OCI-LY7 (cell line): ENCODE measurements around the gene PLEKHM1. TPM values are rescaled to one million over a fixed set of nuclear protein-coding genes. Genes with fewer than 3 reads are reported as not detected.
"Not testable (repeated sequence)": the region's sequence is repeated elsewhere in the genome, so short reads cannot be mapped to it uniquely, and the experiment has no call there.

Experiments used
- BruUV-seq: library from RNA; stranded (reverse); fragments of 400-500 nt; replicated peaks from 2 replicates; lab custom pipeline; 2021; lab: Mats Ljungman, UMichigan
- CTCF ChIA-PET: fragments of 300-600 bp; sonication (Branson Sonifier 250); formaldehyde crosslinking; loops from one replicate; lab custom pipeline; 2022; ENCODE audit warnings: antibody characterized with exemption; ENCODE audit not compliant: unreplicated experiment; lab: Charles Lee
- POLR2A ChIA-PET: fragments of 300-600 bp; sonication (Branson Sonifier 250); formaldehyde crosslinking; loops from one replicate; lab custom pipeline; 2022; ENCODE audit warnings: antibody characterized with exemption; lab: Charles Lee
- DNase-seq: peaks from one replicate; pipeline ENCODE4 v3.0.0-alpha.2; 2015; ENCODE audit warnings: low spot score
- H2AFZ ChIP-seq: fragments of 200-600 bp; sonication (generic), shearing (Covaris generic); 2 replicates; pipeline ENCODE4 v1.6.1; 2014; ENCODE audit warnings: mild to moderate bottlenecking, antibody characterized with exemption, low read length, moderate library complexity
- H3K27ac ChIP-seq: fragments of 200-600 bp; sonication (generic); 2 replicates; pipeline ENCODE4 v1.5.1; 2014; ENCODE audit warnings: mixed run types, low read depth, mild to moderate bottlenecking, moderate library complexity, low read length, inconsistent platforms; ENCODE audit not compliant: poor library complexity, severe bottlenecking
- H3K36me3 ChIP-seq: fragments of 200-600 bp; sonication (generic); 2 replicates; pipeline ENCODE4 v1.6.1; 2014; ENCODE audit warnings: mild to moderate bottlenecking, antibody characterized with exemption, low read length, moderate library complexity, mixed read lengths; ENCODE audit not compliant: insufficient read depth
- H3K4me1 ChIP-seq: fragments of 200-600 bp; sonication (generic); 2 replicates; pipeline ENCODE4 v1.5.1; 2014; ENCODE audit warnings: mild to moderate bottlenecking, low read length; ENCODE audit not compliant: insufficient read depth, poor library complexity, severe bottlenecking
- H3K4me2 ChIP-seq: fragments of 200-600 bp; sonication (generic); 2 replicates; pipeline ENCODE4 v1.6.1; 2014; ENCODE audit warnings: mild to moderate bottlenecking, low read length
- H3K4me3 ChIP-seq: fragments of 200-600 bp; sonication (generic); 2 replicates; pipeline ENCODE4 v1.5.1; 2014; ENCODE audit warnings: mild to moderate bottlenecking, low read depth, low read length; ENCODE audit not compliant: poor library complexity, severe bottlenecking
- H3K79me2 ChIP-seq: fragments of 200-600 bp; sonication (generic); 2 replicates; pipeline ENCODE4 v1.6.1; 2016; ENCODE audit warnings: low read depth, mild to moderate bottlenecking, low read length, moderate library complexity, mixed read lengths; ENCODE audit not compliant: insufficient read depth
- H3K9me2 ChIP-seq: fragments of 200-600 bp; sonication (generic); 2 replicates; pipeline ENCODE4 v1.6.1; 2016; ENCODE audit warnings: mild to moderate bottlenecking, low read length, mixed read lengths; ENCODE audit not compliant: insufficient read depth
- H3K9me3 ChIP-seq: fragments of 200-600 bp; sonication (generic); 2 replicates; pipeline ENCODE4 v1.6.1; 2014; ENCODE audit warnings: mild to moderate bottlenecking, mixed run types, low read length, mixed read lengths
- H4K20me1 ChIP-seq: fragments of 200-600 bp; sonication (generic); 2 replicates; pipeline ENCODE4 v1.6.1; 2014; ENCODE audit warnings: mild to moderate bottlenecking, antibody characterized with exemption, low read length, moderate library complexity, mixed read lengths; ENCODE audit not compliant: insufficient read depth
- intact Hi-C: fragments of 100-400 bp; cut with micrococcal nuclease; formaldehyde crosslinking; loops from one replicate; pipeline ENCODE4 v1.10.0; 2022; ENCODE audit not compliant: unreplicated experiment
- total RNA-seq, 2 experiments: library from RNA; depleted of rRNA in 1 of 2; stranded (reverse); fragments of >200 nt in 1 of 2; shearing (Covaris generic) in 1 of 2; gene quantifications; 2 replicates each; pipeline ENCODE4 v1.2.3, GENCODE V29; 2014 to 2022

Gene PLEKHM1
- total RNA-seq, 2 experiments from 2014 or later = 11.8 to 29.3 TPM

DNA sequence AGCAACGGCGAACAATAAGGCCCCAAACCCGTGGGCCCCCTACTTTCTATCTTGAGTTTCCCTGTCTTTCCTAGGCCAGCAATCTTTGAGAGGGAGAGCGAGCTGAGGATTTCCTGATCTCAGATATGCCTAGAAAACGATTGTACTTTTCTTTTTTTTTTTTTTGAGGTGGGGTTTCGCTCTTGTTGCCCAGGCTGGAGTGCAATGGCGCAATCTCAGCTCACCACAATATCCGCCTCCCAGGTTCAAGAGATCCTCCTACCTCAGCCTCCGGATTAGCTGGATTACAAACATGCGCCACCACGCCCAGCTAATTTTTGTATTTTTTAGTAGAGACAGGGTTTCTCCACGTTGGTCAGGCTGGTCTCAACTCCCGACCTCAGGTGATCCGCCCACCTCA lies 42.9 kb downstream of the PLEKHM1 start:
- H3K27ac ChIP-seq, H3K36me3 ChIP-seq, H3K9me3 ChIP-seq, BruUV-seq, DNase-seq, POLR2A ChIA-PET, H4K20me1 ChIP-seq, H3K79me2 ChIP-seq, H3K4me3 ChIP-seq, intact Hi-C loops, H2AFZ ChIP-seq, H3K9me2 ChIP-seq, CTCF ChIA-PET: not testable (repeated sequence)
- Histone ChIP-seq H3K4me1 (peaks cover 34% of the 10 kb centered on the region), H3K4me2 (peak overlapping the region; percentile 56; the same call in 1 of the 2 replicates)

DNA sequence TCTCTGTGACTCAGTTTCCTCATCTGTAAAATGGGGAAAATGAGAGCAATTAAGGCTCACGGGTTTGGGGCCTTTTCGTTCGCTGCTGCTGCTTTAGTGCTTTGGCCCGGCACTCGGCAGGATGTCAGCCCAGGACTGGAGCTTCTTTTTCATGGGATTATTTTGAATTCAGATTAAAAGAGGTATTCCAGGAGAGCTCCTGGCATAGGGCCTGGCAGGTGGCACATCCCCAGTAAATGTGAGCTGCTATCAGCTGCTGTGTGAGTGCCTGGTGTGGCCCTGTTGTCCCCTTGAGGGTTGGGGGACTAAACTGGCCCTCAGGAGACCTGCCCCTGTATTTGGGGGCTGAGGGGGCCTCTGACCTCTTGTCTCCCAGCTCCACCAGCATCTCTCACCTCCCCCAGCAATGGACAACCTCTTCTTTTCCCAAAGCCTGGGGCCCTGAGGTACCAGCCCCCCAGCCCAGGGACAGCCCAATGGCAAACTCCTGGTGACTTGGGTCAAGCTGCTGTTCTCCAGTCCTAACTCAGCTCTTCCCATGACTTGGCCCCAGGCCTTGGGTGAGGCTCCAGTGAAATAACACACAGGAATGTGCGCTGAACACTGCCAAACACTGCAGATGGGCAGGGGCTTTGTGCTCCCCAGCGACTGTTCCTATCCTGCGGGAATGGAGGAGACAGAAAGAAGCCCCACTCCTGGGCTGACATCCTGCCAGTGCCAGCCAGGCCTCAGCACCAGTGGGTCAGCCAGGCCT lies 43.5 kb downstream of the PLEKHM1 start:
- H3K9me2 ChIP-seq, H3K27ac ChIP-seq, CTCF ChIA-PET, DNase-seq, H2AFZ ChIP-seq, H3K36me3 ChIP-seq, H3K4me3 ChIP-seq, H3K4me2 ChIP-seq, H3K9me3 ChIP-seq, BruUV-seq, POLR2A ChIA-PET, intact Hi-C loops, H3K79me2 ChIP-seq, H4K20me1 ChIP-seq: not testable (repeated sequence)
- H3K4me1 ChIP-seq = peaks cover 30% of the 10 kb centered on the region

DNA sequence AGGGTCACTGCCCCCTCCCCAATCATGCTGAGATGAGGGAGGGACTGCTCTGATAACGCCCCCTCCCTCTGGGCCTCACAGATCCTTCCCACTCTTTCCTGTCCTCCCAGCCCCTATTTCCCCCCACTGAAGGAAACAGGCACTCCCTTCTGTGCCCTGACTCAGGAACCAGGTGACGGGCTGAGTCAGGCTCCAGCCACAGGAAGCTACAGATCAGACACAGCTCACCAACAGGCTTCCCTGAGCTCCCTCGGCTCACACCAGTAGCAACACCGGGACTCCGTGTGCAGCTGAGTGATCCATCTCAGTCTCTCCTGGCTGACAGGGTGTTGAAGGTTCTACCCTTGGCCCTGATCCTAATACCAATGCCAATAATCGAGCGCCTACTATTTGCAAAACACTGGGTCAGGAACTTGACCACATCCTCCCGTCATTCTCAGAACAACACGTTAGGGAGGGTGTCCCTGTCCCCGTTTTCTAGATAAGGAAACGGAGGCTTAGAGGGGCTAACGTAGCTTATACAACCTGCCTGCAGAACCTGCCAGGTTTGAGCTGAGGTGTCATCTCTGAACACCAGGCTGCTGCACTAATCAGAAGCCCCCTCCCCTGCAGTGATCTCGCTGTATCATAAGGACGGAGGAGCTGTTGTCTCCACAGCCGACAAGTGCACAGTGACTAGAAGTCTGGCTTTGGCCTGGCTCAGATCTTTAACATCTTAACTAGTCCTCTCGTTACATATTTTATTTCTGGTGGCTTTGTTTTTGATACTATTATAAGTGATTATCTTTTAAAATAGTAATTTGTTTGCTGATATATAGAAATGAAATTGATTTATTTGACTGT lies 44.4 kb downstream of the PLEKHM1 start:
- H3K4me3 ChIP-seq, DNase-seq, H3K79me2 ChIP-seq, intact Hi-C loops, BruUV-seq, H3K9me2 ChIP-seq, H3K4me2 ChIP-seq, H3K9me3 ChIP-seq, H2AFZ ChIP-seq, POLR2A ChIA-PET, H3K36me3 ChIP-seq, H4K20me1 ChIP-seq, CTCF ChIA-PET, H3K27ac ChIP-seq: not testable (repeated sequence)
- peaks cover 30% of the 10 kb centered on the region for H3K4me1 ChIP-seq

DNA sequence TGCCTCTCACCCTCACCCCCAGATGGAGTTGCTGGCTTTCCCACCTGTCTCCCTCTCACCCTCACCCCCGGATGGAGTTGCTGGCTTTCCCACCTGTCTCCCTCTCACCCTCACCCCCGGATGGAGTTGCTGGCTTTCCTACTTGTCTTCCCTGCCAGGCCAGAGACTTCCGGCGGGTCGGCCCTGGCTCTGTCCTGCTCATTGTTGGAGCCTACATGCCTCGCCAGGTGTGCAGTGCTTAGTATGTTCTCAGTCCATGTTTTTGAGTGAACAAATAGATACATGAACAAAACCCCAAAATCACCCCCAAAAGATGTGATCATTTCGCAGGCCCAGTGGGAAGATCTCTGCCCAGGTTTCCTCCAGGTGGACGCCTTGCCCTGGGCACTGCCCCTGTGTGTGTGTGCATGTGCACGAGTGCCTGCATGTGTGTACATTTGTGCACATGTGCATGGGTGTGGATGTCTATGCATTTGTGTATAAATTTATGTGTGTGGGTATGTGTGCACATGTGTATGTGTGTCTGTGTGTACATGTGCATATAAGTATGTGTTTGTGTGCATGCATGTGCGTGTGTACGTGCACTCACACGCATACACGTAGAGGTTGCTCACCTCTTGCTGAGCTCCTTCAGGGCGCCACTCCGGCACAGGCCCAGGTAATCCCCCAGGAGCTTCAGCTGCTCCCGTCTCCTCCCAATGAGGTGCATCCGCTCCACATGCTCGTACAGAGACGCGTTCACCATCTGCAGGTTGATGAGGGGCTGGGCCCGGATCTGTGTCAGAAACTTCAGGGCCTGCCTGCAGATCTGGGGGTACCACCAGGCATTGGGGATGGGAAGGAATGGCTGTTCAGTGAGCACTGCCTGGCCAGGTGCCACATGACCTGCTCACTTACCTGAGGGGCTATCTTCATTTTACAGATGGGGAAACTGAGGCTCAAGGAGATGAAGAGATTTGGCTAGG lies 45.4 kb downstream of the PLEKHM1 start:
- H3K36me3 ChIP-seq, H3K79me2 ChIP-seq, H3K9me2 ChIP-seq, POLR2A ChIA-PET, H2AFZ ChIP-seq, H3K4me3 ChIP-seq, CTCF ChIA-PET, H3K27ac ChIP-seq, BruUV-seq, H3K4me2 ChIP-seq, intact Hi-C loops, DNase-seq, H3K9me3 ChIP-seq, H4K20me1 ChIP-seq: not testable (repeated sequence)
- peaks cover 36% of the 10 kb centered on the region for H3K4me1 ChIP-seq

DNA sequence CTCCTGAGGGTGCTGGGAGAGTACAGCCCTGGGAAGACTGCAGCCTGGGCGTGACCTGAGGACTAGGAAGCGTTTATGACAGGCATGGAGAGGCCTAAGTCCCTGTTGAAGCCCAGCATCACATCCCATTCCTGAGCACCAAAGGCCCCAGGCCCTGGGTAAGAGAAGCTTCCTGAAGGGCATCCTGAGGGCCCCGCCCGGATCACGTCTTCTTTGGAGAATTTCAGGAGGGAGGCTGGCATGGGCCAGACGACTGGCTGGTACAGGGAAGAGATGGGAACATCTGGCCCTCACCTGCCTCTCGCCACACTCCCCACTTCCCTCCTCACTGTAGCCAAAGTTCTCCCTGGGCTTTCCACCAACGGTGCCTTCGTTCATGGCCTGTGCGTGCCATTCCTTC lies 46.2 kb downstream of the PLEKHM1 start:
- intact Hi-C loops, H3K36me3 ChIP-seq, H3K27ac ChIP-seq, POLR2A ChIA-PET, H3K79me2 ChIP-seq, BruUV-seq, H3K9me3 ChIP-seq, DNase-seq, H3K4me2 ChIP-seq, H3K4me3 ChIP-seq, H4K20me1 ChIP-seq, H2AFZ ChIP-seq, CTCF ChIA-PET, H3K9me2 ChIP-seq: not testable (repeated sequence)
- peaks cover 39% of the 10 kb centered on the region for H3K4me1 ChIP-seq
